Loucy (cell line): ENCODE results near the gene HOXA10.

ENCODE experiments used
- CTCF ChIP-seq: fragments of 200-600 bp; sonication (generic); conservative IDR thresholded peaks from 2 replicates; pipeline ENCODE4 v1.5.1; 2014; ENCODE audit warnings: mild to moderate bottlenecking, antibody characterized with exemption, low read length
- EZH2phosphoT487 ChIP-seq: fragments of 200-600 bp; IDR thresholded peaks from 2 replicates; pipeline ENCODE4 v1.6.1; 2018; ENCODE audit warnings: antibody characterized with exemption, mild to moderate bottlenecking, moderate library complexity, borderline replicate concordance

GRCh38 chr7:27123477-27124053, 50.6 kb downstream of the HOXA10 start:
- TF ChIP-seq CTCF (no peak), EZH2phosphoT487 (no peak)
